Endothelial cell of umbilical vein (primary cell): ENCODE results near the gene DZIP1. TPM values are rescaled to one million over a fixed set of nuclear protein-coding genes. Genes with fewer than 3 reads are reported as not detected.

Experiments
- polyA plus RNA-seq, 4 experiments: library from polyadenylated mRNA; depleted of rRNA in 3 of 4; stranded (reverse) in 3 of 4; unstranded in 1 of 4; fragments of >200 nt; gene quantifications; 2 replicates each; pipeline versions ENCODE4 v1.2.1 to v1.2.3, GENCODE V29; 2011 to 2012; ENCODE audit warnings: missing spikeins in 1 of 4
- total RNA-seq: library from RNA; stranded (reverse); gene quantifications from 2 replicates; pipeline ENCODE4 v1.2.3, GENCODE V29; 2021

DZIP1 gene
- total and polyA plus RNA-seq, 2 donors (not counting 3 experiments of a cell fraction or from before 2014, with no cell fraction given) = 8.6 to 32.1 TPM

Other genes with a start within 250 kb of the DZIP1 start
- gene CLDN10, start 92.0 kb downstream of the DZIP1 start, total RNA-seq = 0.49 TPM in 1 of 2 replicates, not detected in the other
- 0.69 and 0.92 TPM in 2 replicates for gene CLDN10, start 92.0 kb downstream of the DZIP1 start, polyA plus RNA-seq
- 48.6 and 51.2 TPM in 2 replicates for gene DNAJC3, start 32.4 kb upstream of the DZIP1 start, total RNA-seq
- 13.9 and 17.0 TPM in 2 replicates for gene DNAJC3, start 32.4 kb upstream of the DZIP1 start, polyA plus RNA-seq